ENCODE measurements around the gene KCNE3.
"Not testable (repeated sequence)": the region's sequence is repeated elsewhere in the genome, so short reads cannot be mapped to it uniquely, and the experiment has no call there.

KCNE3 gene

DNA sequence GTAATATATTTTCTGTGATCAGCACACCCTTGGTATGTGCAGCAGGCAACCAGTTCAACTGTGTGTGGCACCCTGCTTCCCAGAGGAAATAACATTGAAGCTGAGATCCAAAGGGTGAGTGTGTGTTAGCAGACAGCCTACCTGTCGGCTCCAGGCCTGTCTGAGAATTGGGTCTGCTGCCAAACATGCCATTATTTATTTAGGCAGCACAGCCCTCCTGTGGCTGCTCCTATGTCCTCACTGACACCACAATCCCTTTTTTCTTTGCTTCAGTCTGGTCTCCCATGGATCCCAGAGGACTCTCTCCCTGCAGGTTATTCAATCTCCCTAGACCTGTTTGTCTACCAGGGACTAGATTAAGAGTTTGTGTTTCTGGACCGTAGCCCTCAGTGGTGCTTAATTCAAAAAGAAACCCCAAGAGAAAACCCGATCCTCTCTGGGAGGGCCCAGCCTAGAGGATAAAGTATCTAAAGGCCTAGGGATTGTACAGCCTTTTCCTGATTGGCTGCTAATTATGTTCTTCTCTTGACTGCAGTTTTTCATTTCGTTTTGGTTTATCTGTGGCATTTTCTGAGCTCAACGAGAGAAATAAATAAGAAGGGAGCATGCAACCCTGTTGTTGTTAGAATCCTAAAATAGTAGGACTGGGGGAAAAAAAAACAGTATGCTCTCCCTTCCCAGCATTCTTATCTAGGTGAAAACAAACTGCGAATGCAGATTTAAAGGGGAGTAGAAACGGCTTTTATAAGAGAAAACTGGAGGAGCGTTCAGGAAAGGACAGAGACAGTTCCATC lies 24.1 kb downstream of the KCNE3 start:
- peak; percentile 63 for DNase-seq (ENCODE audit: low spot score)

GRCh38 chr11:74442636-74443035 lies 24.7 kb downstream of the KCNE3 start:
- DNase-seq (ENCODE audit: low spot score): no peak

GRCh38 chr11:74438681-74439080 lies 28.7 kb downstream of the KCNE3 start:
- no peak for DNase-seq (ENCODE audit: low spot score)

DNA sequence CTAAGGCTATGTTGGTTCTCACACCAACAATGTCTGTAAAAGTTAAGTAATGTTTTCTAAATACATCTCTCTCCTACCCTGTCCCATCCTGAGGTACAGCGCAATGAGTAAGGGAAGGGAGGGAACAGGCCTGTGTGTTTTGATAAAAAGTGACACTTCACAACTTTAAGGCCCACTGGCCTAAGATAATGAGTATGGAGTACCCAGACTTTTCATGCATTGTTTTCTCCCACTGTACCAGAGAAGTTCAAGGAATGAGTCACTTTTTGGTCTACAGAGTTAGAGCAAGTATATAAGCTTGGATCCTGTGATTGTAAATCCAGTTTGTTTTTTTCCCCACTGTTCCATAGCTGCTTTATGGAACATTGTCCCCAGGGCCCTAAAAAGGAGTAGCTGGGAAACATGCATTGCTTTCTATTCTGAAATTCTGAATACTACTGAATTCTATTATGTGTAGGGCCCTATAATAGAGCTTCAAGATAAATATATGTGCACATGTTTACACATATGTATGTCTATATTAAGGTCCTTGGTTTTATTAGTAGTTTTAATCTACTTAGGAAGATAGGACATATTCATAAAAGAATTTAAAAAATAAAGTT lies 29.8 kb downstream of the KCNE3 start:
- DNase-seq (ENCODE audit: low spot score): no peak

GRCh38 chr11:74434528-74434927 lies 32.8 kb downstream of the KCNE3 start:
- no peak for DNase-seq (ENCODE audit: low spot score)

DNA sequence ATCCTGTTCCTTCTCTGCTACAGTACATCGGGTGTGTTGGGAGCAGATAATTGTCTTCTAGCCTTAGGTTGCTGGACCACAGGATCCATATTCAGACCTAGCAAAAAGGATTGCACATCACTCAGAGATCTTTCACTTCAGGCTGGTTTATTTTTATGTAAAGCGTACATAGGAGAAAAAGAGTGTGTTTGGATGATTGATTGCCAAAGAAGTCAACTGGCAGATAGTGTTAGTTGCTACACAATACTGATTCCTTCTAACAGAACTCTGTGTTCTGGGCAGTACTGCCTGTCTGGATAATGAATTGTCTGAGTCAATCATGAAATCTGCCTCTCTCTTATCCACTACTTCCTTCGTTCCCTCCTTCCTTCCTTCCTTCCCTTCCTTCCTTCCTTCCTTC lies 38.1 kb downstream of the KCNE3 start:
- DNase-seq (ENCODE audit: low spot score): no peak

DNA sequence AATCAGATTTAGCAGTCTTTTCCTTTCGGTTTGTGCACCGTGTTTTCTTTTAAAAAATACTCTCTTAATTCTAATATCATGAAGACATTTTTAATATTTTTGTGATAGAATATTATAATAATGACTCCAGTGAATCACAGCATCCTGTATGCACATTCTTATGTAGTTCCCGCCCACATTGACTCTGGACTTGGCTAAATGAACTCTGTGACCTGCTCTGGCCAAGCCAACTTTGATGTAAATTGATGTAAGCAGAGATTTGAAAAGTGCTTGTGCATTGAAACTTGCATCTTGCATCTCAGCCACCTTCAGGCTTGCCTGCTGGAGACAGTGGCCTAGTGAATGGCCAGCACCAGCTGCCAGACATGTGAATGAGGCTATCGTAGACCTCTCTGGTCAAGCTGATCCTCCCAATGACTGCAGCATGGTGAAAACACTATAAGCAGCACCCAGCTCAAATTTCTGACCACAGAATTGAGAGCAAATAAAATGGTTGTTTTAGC lies 39.9 kb downstream of the KCNE3 start:
- DNase-seq (ENCODE audit: low spot score): no peak

GRCh38 chr11:74425100-74425499 lies 42.2 kb downstream of the KCNE3 start:
- DNase-seq (ENCODE audit: low spot score): no peak

DNA sequence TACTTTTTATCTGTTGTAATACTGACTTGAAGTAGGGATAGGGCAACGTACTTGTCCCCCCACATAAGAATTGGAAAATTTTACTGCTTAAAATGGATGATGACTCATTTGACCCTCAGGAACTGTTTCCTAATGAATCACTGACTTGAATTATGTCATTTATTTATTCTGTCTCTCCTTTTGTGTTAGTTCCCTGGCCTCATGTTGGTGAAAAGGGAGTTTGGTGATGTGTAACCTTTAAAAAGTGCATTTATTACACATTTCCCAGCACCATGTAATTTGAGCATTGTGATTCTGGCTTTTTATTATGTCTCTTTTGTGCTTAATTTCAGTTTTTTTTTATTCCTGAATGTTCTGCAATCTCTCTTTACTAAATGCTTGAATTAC lies 48.8 kb downstream of the KCNE3 start:
- DNase-seq (ENCODE audit: low spot score): no peak

GRCh38 chr11:74417860-74418508 lies 49.4 kb downstream of the KCNE3 start:
- DNase-seq (ENCODE audit: low spot score): no peak

- DNase-seq (ENCODE audit: low spot score): no peak
These were observed 50.0 kb downstream of the KCNE3 start for GRCh38 chr11:74417379-74417804.

GRCh38 chr11:74416974-74417373 lies 50.4 kb downstream of the KCNE3 start:
- not testable (repeated sequence) for DNase-seq (ENCODE audit: low spot score)

- no peak for DNase-seq (ENCODE audit: low spot score)
These were observed 54.5 kb downstream of the KCNE3 start for GRCh38 chr11:74412733-74413359.

GRCh38 chr11:74412321-74412720 lies 55.0 kb downstream of the KCNE3 start:
- no peak for DNase-seq (ENCODE audit: low spot score)

DNA sequence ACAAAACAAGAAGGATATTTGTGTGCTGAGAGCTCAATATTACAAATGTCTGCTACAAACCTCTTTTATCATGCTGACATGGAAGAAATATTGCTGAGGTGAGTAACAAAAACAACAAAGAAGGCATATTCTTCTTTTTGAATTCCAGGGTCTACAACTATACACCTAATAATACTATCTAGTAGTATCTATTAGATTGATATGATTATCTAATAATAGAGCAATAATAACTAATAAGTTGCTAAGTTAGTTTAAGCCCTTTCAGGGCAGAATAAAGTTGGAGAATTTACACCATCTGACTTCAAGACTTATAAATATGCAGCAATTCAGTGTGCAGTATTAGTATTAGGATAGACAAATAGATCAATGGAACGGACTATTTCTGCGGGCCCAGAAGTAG lies 57.7 kb downstream of the KCNE3 start:
- DNase-seq (ENCODE audit: low spot score): no peak
